ENCODE results near the gene CHRNB1. TPM values are rescaled to one million over a fixed set of nuclear protein-coding genes. Genes with fewer than 3 reads are reported as not detected.
"Not testable (repeated sequence)": the region's sequence is repeated elsewhere in the genome, so short reads cannot be mapped to it uniquely, and the experiment has no call there.

CHRNB1 gene
- total RNA-seq, 4 donors from 2014 or later, result 3.0 to 10.9 (median 7.4) TPM

GRCh38 chr17:7477392-7478275, 32.8 kb downstream of the CHRNB1 start:
- TF ChIP-seq CTCF (IDR thresholded peaks at IDR 0.05), result no peak
- no peak for DNase-seq (ENCODE audit: low spot score)
- no peak for ATAC-seq (ENCODE audit: low FRiP score)

- DNase-seq (ENCODE audit: low spot score) (no peak), ATAC-seq (ENCODE audit: low FRiP score) (peak; percentile 5)
- TF ChIP-seq CTCF (IDR thresholded peaks at IDR 0.05), result no peak
These were observed 33.7 kb downstream of the CHRNB1 start for GRCh38 chr17:7478276-7479212.

- no peak for TF ChIP-seq CTCF (IDR thresholded peaks at IDR 0.05)
- ATAC-seq (ENCODE audit: low FRiP score) (peak; percentile 6), DNase-seq (ENCODE audit: low spot score) (no peak)
These were observed 34.6 kb downstream of the CHRNB1 start, which contains the start of gene ZBTB4 for GRCh38 chr17:7479213-7480088. TSS of gene ZBTB4 (minus strand) at chr17:7479631. CDS start at chr17:7466801, 12,830 bp downstream.

GRCh38 chr17:7480089-7480384, 35.2 kb downstream of the CHRNB1 start:
- ATAC-seq (ENCODE audit: low FRiP score) (no peak), DNase-seq (ENCODE audit: low spot score) (no peak)
- TF ChIP-seq CTCF (IDR thresholded peaks at IDR 0.05), result no peak

GRCh38 chr17:7481275-7481674, 36.4 kb downstream of the CHRNB1 start, which contains the start of gene SLC35G6:
TSS of gene SLC35G6 (plus strand) at chr17:7481446. CDS start at chr17:7481517, 71 bp downstream.
- ATAC-seq (ENCODE audit: low FRiP score); DNase-seq (ENCODE audit: low spot score): not testable (repeated sequence)

- DNase-seq (ENCODE audit: low spot score); ATAC-seq (ENCODE audit: low FRiP score): not testable (repeated sequence)
These were observed 37.2 kb downstream of the CHRNB1 start for GRCh38 chr17:7481842-7482741.

GRCh38 chr17:7482742-7483088, 37.9 kb downstream of the CHRNB1 start:
- not testable (repeated sequence) for ATAC-seq (ENCODE audit: low FRiP score); DNase-seq (ENCODE audit: low spot score)

All from omental fat pad (tissue), 4 donors.